Epithelial cell of proximal tubule (primary cell): ENCODE data around the gene ACER1. TPM values are rescaled to one million over a fixed set of nuclear protein-coding genes. Genes with fewer than 3 reads are reported as not detected.
"Not testable (repeated sequence)": the region's sequence is repeated elsewhere in the genome, so short reads cannot be mapped to it uniquely, and the experiment has no call there.

Experiments
- DNase-seq: peaks from one replicate; pipeline ENCODE4 v3.0.0-alpha.2; 2011; ENCODE audit warnings: low read depth
- H3K4me3 ChIP-seq: 2 replicates; pipeline ENCODE4 v1.5.1; 2011; ENCODE audit warnings: low read depth, mild to moderate bottlenecking, low read length
- CTCF ChIP-seq: conservative IDR thresholded peaks from 2 replicates; pipeline ENCODE4 v1.5.1; 2012; ENCODE audit warnings: low read depth, mild to moderate bottlenecking, low read length
- total RNA-seq: library from RNA; depleted of rRNA; stranded (reverse); fragments of >200 nt; gene quantifications from 2 replicates; pipeline ENCODE4 v1.2.3, GENCODE V29; 2015

ACER1 gene
- total RNA-seq, 1 donor from 2014 or later: not detected

GRCh38 chr19:6288737-6289136 is 44.7 kb downstream of the ACER1 start:
- no peak for TF ChIP-seq CTCF
- no peak overlapping the region for H3K4me3 ChIP-seq
- DNase-seq: no peak

- no peak for TF ChIP-seq CTCF
- DNase-seq: no peak
- no peak overlapping the region for H3K4me3 ChIP-seq
Observed at GRCh38 chr19:6287269-6287885, 46.0 kb downstream of the ACER1 start.

GRCh38 chr19:6286676-6287075 is 46.7 kb downstream of the ACER1 start:
- no peak for TF ChIP-seq CTCF
- H3K4me3 ChIP-seq: no peak overlapping the region
- no peak for DNase-seq

GRCh38 chr19:6282393-6282792 is 51.0 kb downstream of the ACER1 start:
- DNase-seq, H3K4me3 ChIP-seq: not testable (repeated sequence)

GRCh38 chr19:6279931-6280591 is 53.4 kb downstream of the ACER1 start, which contains the start of gene MLLT1:
TSS of gene MLLT1 (minus strand) at chr19:6279975. CDS start at chr19:6279784, 191 bp downstream.
- H3K4me3 ChIP-seq: peak within 1 kb of the TSS; percentile 86
- no peak for DNase-seq
- peak; percentile 57 for TF ChIP-seq CTCF

GRCh38 chr19:6279620-6279930 is 53.8 kb downstream of the ACER1 start:
- H3K4me3 ChIP-seq: peak overlapping the region; percentile 86
- no peak for DNase-seq
- TF ChIP-seq CTCF: no peak

GRCh38 chr19:6278740-6279619 is 54.4 kb downstream of the ACER1 start:
- TF ChIP-seq CTCF: no peak
- DNase-seq: no peak
- H3K4me3 ChIP-seq: peak overlapping the region; percentile 86
